Dedifferentiated amniotic fluid mesenchymal stem cell (primary cell): ENCODE results near the gene IGFL3.

ENCODE experiments used
- DNase-seq: peaks from one replicate; pipeline ENCODE4 v3.0.0-alpha.2; 2016; ENCODE audit errors: extremely low spot score

The IGFL3 gene

DNA sequence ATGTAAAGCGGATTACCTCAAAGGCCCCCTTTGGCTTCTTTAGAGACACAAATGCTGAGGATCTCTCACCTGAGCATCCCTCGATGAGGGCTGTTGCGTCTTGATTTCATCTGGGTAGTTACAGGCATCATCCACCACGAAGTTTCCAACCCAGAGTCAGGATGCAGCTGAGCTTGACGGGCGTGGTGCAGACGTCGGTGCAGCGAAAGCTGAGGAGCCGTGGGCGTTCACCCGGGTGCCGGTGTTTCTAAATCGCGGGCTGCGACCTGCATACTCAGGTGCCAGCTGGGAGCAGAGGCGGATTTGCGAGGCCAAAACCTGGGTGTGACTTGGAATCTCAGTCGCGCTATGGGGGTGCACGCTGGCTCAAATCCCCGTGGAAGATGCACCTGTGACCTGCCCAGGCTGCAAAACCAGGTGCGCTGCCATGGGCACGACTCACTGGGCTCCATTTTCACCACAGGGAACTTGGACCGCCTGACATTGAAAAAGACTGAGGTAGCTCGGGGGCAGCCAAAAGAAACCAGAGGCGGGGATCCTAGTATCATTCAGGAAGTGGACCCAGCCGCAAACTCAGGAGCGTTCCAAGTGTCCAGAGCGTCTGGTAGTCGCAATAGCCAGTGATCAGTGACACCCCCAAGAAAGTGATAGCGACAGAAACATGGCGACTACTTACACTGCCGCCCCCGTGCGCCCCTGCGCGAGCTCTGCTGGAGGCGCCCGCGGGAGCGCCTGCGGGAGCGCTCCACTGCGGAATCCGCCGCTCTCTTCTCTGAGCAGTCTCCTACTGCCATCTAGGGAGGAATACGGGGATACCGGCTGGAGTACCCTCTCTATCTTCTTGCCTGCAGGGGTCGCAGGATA, 47.3 kb downstream of the IGFL3 start:
- DNase-seq = peak; percentile 50

- no peak for DNase-seq
These were observed 48.2 kb downstream of the IGFL3 start for GRCh38 chr19:46076031-46076880.

DNA sequence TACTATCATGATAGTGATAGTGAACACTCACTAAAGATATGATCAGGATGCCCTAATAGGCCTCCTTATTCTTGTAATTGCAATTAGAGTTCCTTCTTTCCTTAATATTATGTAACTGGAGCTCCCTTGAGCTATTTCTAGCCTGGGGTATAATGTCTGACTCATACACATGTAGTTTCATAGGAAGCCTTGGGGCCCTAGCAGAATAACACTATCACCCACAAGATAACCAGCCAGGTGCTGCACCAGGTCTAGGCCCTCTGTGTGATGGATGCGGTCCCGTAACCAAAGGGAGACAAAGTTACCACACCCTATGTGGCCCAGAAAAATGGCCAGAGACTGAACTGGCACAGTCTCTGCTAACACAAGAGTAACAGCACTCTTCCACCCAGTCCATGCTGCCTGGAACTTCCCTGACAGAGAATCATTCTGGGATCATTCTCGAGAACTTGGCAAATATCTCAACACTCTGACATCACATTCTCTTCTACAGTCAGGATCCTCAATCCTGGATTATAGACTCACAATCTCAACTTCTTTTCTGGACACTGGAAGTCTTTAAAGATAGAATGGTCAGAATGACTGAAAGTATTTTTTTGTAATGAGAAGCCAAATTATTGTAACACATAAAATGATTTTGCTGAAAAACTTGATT, 51.1 kb downstream of the IGFL3 start:
- DNase-seq = no peak
